Measurements from ENCODE around the gene LTBR. TPM values are rescaled to one million over a fixed set of nuclear protein-coding genes. Genes with fewer than 3 reads are reported as not detected.
A peak's percentile ranks its signal among the peaks of the same experiment; 100 is the strongest.

LTBR gene
- total RNA-seq, 1 donor from 2014 or later: 55.8 TPM

- FAIRE-seq (no peak), DNase-seq (ENCODE audit: low read depth) (no peak)
- no peaks in the 10 kb centered on the region for H3K27me3 ChIP-seq (ENCODE audit: control insufficient read depth, insufficient read depth, low read length)
These were observed 13.4 kb upstream of the LTBR start for GRCh38 chr12:6370576-6370935.

DNA sequence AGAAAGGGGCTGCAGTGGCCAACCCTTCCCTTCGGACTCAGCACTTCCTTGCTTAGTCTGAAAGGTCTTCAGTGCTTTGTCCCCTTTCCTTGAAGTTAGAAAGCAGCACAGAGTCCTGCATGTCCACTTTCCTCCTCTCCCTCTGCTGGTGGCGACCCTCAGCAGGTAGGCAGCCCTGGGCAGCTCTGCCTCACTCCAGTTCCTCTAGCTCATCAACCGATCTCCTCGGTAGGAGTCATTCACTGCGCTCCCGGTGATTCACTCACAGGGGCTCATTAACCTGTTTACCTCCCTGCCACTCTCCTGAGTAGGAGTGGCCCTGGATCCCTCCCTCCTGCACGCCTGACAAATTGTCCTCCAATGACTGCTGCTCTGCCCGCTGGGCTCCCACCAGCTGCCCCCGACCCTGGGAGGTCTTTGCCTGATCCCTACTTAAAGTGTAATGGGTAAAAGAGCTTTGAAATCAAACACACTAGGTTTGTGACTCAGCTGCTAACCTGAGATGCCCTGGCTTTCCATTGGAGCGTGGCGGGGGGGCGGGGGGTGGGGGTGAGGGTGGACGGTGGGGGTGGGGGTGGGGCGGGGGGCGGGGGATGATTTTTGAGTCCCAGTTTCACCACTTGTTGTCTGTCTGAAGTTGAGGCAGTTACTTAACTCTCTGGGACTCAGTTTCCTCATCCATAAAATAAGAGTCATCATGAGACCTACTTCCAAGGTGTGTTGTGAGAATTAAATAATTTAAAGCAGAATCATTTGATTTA lies 12.8 kb upstream of the LTBR start:
- peak; percentile 94 for DNase-seq (ENCODE audit: low read depth)
- TF ChIP-seq, protein P1, sequence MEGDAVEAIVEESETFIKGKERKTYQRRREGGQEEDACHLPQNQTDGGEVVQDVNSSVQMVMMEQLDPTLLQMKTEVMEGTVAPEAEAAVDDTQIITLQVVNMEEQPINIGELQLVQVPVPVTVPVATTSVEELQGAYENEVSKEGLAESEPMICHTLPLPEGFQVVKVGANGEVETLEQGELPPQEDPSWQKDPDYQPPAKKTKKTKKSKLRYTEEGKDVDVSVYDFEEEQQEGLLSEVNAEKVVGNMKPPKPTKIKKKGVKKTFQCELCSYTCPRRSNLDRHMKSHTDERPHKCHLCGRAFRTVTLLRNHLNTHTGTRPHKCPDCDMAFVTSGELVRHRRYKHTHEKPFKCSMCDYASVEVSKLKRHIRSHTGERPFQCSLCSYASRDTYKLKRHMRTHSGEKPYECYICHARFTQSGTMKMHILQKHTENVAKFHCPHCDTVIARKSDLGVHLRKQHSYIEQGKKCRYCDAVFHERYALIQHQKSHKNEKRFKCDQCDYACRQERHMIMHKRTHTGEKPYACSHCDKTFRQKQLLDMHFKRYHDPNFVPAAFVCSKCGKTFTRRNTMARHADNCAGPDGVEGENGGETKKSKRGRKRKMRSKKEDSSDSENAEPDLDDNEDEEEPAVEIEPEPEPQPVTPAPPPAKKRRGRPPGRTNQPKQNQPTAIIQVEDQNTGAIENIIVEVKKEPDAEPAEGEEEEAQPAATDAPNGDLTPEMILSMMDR (IDR thresholded peaks at IDR 0.05; ENCODE audit: insufficient read depth, low read length, severe bottlenecking): peak; percentile 39
- Histone ChIP-seq H3K27me3 (ENCODE audit: control insufficient read depth, insufficient read depth, low read length) (no peaks in the 10 kb centered on the region), H3K4me3 (ENCODE audit: low read depth, low read length) (no peak overlapping the region), H3K36me3 (ENCODE audit: control insufficient read depth, insufficient read depth, low read length) (peaks cover 1% of the 10 kb centered on the region)
- peak; percentile 75 for FAIRE-seq

More at GRCh38 chr12:6370576-6370935, 13.4 kb upstream of the LTBR start:
- H3K36me3 ChIP-seq (ENCODE audit: control insufficient read depth, insufficient read depth, low read length): peaks cover 1% of the 10 kb centered on the region
- H3K4me3 ChIP-seq (ENCODE audit: low read depth, low read length): no peak overlapping the region
- TF ChIP-seq, protein P1 (IDR thresholded peaks at IDR 0.05; ENCODE audit: insufficient read depth, low read length, severe bottlenecking): no peak

GRCh38 chr12:6372403-6373003 lies 11.5 kb upstream of the LTBR start:
- peak; percentile 98 for DNase-seq (ENCODE audit: low read depth)

GRCh38 chr12:6373022-6373787 lies 10.8 kb upstream of the LTBR start:
- no peaks in the 10 kb centered on the region for H3K27me3 ChIP-seq (ENCODE audit: control insufficient read depth, insufficient read depth, low read length)
- TF ChIP-seq, protein P1 (IDR thresholded peaks at IDR 0.05; ENCODE audit: insufficient read depth, low read length, severe bottlenecking): no peak
- peaks cover 1% of the 10 kb centered on the region for H3K36me3 ChIP-seq (ENCODE audit: control insufficient read depth, insufficient read depth, low read length)
- H3K4me3 ChIP-seq (ENCODE audit: low read depth, low read length): peak overlapping the region; percentile 43
- DNase-seq (ENCODE audit: low read depth): no peak
- no peak for FAIRE-seq

More at GRCh38 chr12:6372403-6373003, 11.5 kb upstream of the LTBR start:
- Histone ChIP-seq H3K36me3 (ENCODE audit: control insufficient read depth, insufficient read depth, low read length) (peaks cover 1% of the 10 kb centered on the region), H3K27me3 (ENCODE audit: control insufficient read depth, insufficient read depth, low read length) (no peaks in the 10 kb centered on the region), H3K4me3 (ENCODE audit: low read depth, low read length) (peak overlapping the region; percentile 43)
- FAIRE-seq: no peak
- TF ChIP-seq, protein P1 (IDR thresholded peaks at IDR 0.05; ENCODE audit: insufficient read depth, low read length, severe bottlenecking): no peak

DNA sequence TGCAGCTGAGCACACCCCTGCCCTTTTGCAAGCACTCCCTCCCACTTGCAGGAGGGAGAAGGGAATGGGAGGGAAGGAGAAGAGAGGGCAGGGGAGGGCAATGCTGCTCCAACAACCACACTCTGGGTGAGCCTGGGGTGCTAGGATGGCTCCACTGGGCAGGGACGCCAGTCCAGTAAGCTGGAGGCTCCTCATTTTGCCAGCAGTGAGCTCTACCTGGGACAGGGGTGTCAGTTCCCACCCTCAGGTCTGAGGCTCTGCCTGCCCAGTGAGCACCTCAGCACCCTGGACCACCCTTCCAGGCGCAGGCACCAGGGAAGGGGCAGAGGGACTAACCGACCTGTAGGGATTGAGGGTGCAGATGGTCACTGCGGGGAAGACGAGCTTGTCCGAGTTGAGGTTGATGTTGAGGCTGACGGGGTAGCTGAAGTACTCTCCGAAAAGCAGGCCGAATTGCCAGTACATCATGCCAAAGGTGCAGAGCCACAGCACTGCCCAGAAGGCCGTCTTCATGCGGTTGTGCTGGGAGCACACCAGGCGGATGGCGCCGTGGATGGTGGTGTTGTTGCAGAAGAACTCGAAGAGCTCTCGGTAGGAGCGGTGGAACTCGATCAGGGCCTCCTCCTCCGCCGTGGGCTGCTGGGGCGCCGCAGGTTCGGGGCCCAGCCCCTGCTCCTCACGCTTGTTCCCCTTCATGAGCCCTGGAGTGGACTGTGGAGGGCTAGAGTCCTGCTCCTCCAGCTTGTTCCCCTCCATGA lies 9.8 kb upstream of the LTBR start:
- H3K4me3 ChIP-seq (ENCODE audit: low read depth, low read length): peak overlapping the region; percentile 43
- FAIRE-seq: no peak
- H3K27me3 ChIP-seq (ENCODE audit: control insufficient read depth, insufficient read depth, low read length): no peaks in the 10 kb centered on the region
- peaks cover 1% of the 10 kb centered on the region for H3K36me3 ChIP-seq (ENCODE audit: control insufficient read depth, insufficient read depth, low read length)
- DNase-seq (ENCODE audit: low read depth): no peak
- TF ChIP-seq, protein P1 (IDR thresholded peaks at IDR 0.05; ENCODE audit: insufficient read depth, low read length, severe bottlenecking): no peak
